SK-N-SH treated with all-trans-retinoic acid at 6 μM for 48 hours (cell line): ENCODE results near the gene PARVB.

Source experiments
- ATAC-seq: fragments of 200-7000 bp; cut with Tn5 transposase; 3 replicates; pipeline ENCODE4 v1.9.1; 2020; ENCODE audit warnings: mild to moderate bottlenecking, moderate library complexity
- ARNTL ChIP-seq: fragments of 450-650 bp; formaldehyde crosslinking; IDR thresholded peaks from 2 replicates; pipeline ENCODE4 v1.5.0; 2020; ENCODE audit warnings: low read depth, mild to moderate bottlenecking, moderate library complexity, borderline replicate concordance
- BACH2 ChIP-seq: fragments of 250-450 bp; sonication (Bioruptor Pico); IDR thresholded peaks from 2 replicates; pipeline ENCODE4 v1.9.0; 2021; ENCODE audit warnings: mild to moderate bottlenecking, borderline replicate concordance
- CREB5 ChIP-seq: fragments of 250-450 bp; sonication (Bioruptor Pico); IDR thresholded peaks from 2 replicates; pipeline ENCODE4 v1.5.1; 2020; ENCODE audit warnings: low read depth, mild to moderate bottlenecking, moderate library complexity
- CSDC2 ChIP-seq: fragments of 250-450 bp; sonication (Bioruptor Pico); IDR thresholded peaks from 2 replicates; pipeline ENCODE4 v1.5.0; 2020; ENCODE audit warnings: mild to moderate bottlenecking, moderate library complexity
- CSRNP3 ChIP-seq: fragments of 250-450 bp; sonication (Bioruptor Pico); IDR thresholded peaks from 2 replicates; pipeline ENCODE4 v1.5.1; 2021; ENCODE audit warnings: mild to moderate bottlenecking, moderate library complexity
- ESRRG ChIP-seq: fragments of 250-450 bp; sonication (Bioruptor Pico); IDR thresholded peaks from 2 replicates; pipeline ENCODE4 v1.6.1; 2021; ENCODE audit warnings: mild to moderate bottlenecking
- GLIS3 ChIP-seq: fragments of 250-450 bp; sonication (Bioruptor Pico); IDR thresholded peaks from 2 replicates; pipeline ENCODE4 v1.5.0; 2020; ENCODE audit warnings: mild to moderate bottlenecking, moderate library complexity
- ISL1 ChIP-seq: fragments of 250-450 bp; sonication (Bioruptor Pico); IDR thresholded peaks from 2 replicates; pipeline ENCODE4 v2.1.2; 2022; ENCODE audit warnings: mild to moderate bottlenecking, moderate library complexity
- OSR1 ChIP-seq: fragments of 250-450 bp; sonication (Bioruptor Pico); IDR thresholded peaks from 2 replicates; pipeline ENCODE4 v1.8.0; 2022; ENCODE audit warnings: moderate library complexity, mild to moderate bottlenecking, inconsistent platforms
- POU6F1 ChIP-seq: fragments of 250-450 bp; sonication (Bioruptor Pico); IDR thresholded peaks from 2 replicates; pipeline ENCODE4 v1.8.0; 2021; ENCODE audit warnings: low read depth, mild to moderate bottlenecking, moderate library complexity, borderline replicate concordance
- PPARA ChIP-seq: fragments of 250-450 bp; sonication (Bioruptor Pico); IDR thresholded peaks from 2 replicates; pipeline ENCODE4 v1.5.0; 2020; ENCODE audit warnings: mild to moderate bottlenecking, borderline replicate concordance
- RARB ChIP-seq: fragments of 250-450 bp; sonication (Bioruptor Pico); IDR thresholded peaks from 2 replicates; pipeline ENCODE4 v1.8.0; 2021; ENCODE audit warnings: mild to moderate bottlenecking, moderate library complexity
- SNAI2 ChIP-seq: fragments of 250-450 bp; sonication (Bioruptor Pico); IDR thresholded peaks from 2 replicates; pipeline ENCODE4 v1.5.0; 2020; ENCODE audit warnings: mild to moderate bottlenecking, moderate library complexity
- TCF4 ChIP-seq: fragments of 250-450 bp; sonication (Bioruptor Pico); IDR thresholded peaks from 2 replicates; pipeline ENCODE4 v1.8.0; 2021; ENCODE audit warnings: mild to moderate bottlenecking, moderate library complexity, borderline replicate concordance
- TOX ChIP-seq: fragments of 250-450 bp; sonication (Bioruptor Pico); IDR thresholded peaks from 2 replicates; pipeline ENCODE4 v1.8.0; 2021; ENCODE audit warnings: mild to moderate bottlenecking, moderate library complexity, borderline replicate concordance
- TSHZ2 ChIP-seq: fragments of 250-450 bp; sonication (Bioruptor Pico); IDR thresholded peaks from 2 replicates; pipeline ENCODE4 v1.5.0; 2020; ENCODE audit warnings: mild to moderate bottlenecking, moderate library complexity
- ZC3H10 ChIP-seq: fragments of 250-450 bp; sonication (Bioruptor Pico); IDR thresholded peaks from 2 replicates; pipeline ENCODE4 v1.5.1; 2021; ENCODE audit warnings: mild to moderate bottlenecking, moderate library complexity
- ZFP3 ChIP-seq: fragments of 250-450 bp; sonication (Bioruptor Pico); IDR thresholded peaks from 2 replicates; pipeline ENCODE4 v1.5.0; 2020; ENCODE audit warnings: mild to moderate bottlenecking, moderate library complexity
- ZFP30 ChIP-seq: fragments of 450-650 bp; formaldehyde crosslinking; IDR thresholded peaks from 2 replicates; pipeline ENCODE4 v1.5.0; 2022; ENCODE audit warnings: mild to moderate bottlenecking, moderate library complexity
- ZNF565 ChIP-seq: fragments of 450-650 bp; formaldehyde crosslinking; conservative IDR thresholded peaks from 2 replicates; pipeline ENCODE4 v1.5.0; 2020; ENCODE audit warnings: low read depth, mild to moderate bottlenecking, moderate library complexity
- ZNF70 ChIP-seq: fragments of 450-650 bp; formaldehyde crosslinking; IDR thresholded peaks from 2 replicates; pipeline ENCODE4 v1.5.0; 2020; ENCODE audit warnings: mild to moderate bottlenecking, moderate library complexity
- ZNF8 ChIP-seq: fragments of 450-650 bp; formaldehyde crosslinking; IDR thresholded peaks from 2 replicates; pipeline ENCODE4 v1.5.0; 2020; ENCODE audit warnings: mild to moderate bottlenecking, moderate library complexity
- TF ChIP-seq, protein P1 (sequence below): fragments of 250-450 bp; sonication (Bioruptor Pico); IDR thresholded peaks from 2 replicates; pipeline ENCODE4 v1.8.0; 2020; ENCODE audit warnings: mild to moderate bottlenecking, moderate library complexity, borderline replicate concordance

The PARVB gene

GRCh38 chr22:44207173-44207980 lies 183.3 kb downstream of the PARVB start:
- TF ChIP-seq, protein P1, sequence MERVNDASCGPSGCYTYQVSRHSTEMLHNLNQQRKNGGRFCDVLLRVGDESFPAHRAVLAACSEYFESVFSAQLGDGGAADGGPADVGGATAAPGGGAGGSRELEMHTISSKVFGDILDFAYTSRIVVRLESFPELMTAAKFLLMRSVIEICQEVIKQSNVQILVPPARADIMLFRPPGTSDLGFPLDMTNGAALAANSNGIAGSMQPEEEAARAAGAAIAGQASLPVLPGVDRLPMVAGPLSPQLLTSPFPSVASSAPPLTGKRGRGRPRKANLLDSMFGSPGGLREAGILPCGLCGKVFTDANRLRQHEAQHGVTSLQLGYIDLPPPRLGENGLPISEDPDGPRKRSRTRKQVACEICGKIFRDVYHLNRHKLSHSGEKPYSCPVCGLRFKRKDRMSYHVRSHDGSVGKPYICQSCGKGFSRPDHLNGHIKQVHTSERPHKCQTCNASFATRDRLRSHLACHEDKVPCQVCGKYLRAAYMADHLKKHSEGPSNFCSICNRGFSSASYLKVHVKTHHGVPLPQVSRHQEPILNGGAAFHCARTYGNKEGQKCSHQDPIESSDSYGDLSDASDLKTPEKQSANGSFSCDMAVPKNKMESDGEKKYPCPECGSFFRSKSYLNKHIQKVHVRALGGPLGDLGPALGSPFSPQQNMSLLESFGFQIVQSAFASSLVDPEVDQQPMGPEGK: no peak
- no peak for TF ChIP-seq POU6F1 (CRISPR knock-in tag)
- no peak for TF ChIP-seq SNAI2 (CRISPR knock-in tag)
- TF ChIP-seq OSR1 (CRISPR knock-in tag): no peak
- TF ChIP-seq ZC3H10 (CRISPR knock-in tag): no peak
- no peak for TF ChIP-seq ZNF565 (CRISPR knock-in tag)
- no peak for TF ChIP-seq RARB (CRISPR knock-in tag)
- no peak for TF ChIP-seq ARNTL (CRISPR knock-in tag)
- no peak for TF ChIP-seq GLIS3
- no peak for TF ChIP-seq ZFP3 (CRISPR knock-in tag)
- no peak for TF ChIP-seq ISL1 (CRISPR knock-in tag)
- no peak for TF ChIP-seq CSDC2 (CRISPR knock-in tag)
- no peak for ATAC-seq

DNA sequence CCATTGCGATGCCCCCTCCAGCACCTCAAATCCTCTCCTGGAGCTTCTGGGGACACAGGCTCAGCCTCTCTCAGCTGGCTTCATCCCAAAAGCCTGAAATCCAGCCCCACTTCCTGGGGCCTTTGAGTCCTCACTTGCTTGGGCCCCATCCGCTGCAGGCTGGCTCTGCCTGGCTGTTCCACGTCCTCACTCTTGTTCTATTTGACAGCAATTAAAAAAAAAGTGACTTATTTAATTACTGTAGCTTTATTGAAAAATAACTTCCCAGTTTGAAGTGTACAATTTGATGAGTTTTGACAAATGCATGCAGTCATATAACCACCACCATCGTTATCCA lies 183.8 kb downstream of the PARVB start:
- TF ChIP-seq PPARA (CRISPR knock-in tag): no peak
- no peak for TF ChIP-seq CREB5
- no peak for TF ChIP-seq ARNTL (CRISPR knock-in tag)
- TF ChIP-seq CSDC2 (CRISPR knock-in tag): no peak
- TF ChIP-seq TOX: no peak
- TF ChIP-seq ESRRG (CRISPR knock-in tag): no peak
- TF ChIP-seq OSR1 (CRISPR knock-in tag): no peak
- TF ChIP-seq ZNF70 (CRISPR knock-in tag): no peak
- TF ChIP-seq POU6F1 (CRISPR knock-in tag): no peak
- no peak for TF ChIP-seq ZNF8 (CRISPR knock-in tag)
- TF ChIP-seq, all 23 proteins: peak for 0
- ATAC-seq: no peak

DNA sequence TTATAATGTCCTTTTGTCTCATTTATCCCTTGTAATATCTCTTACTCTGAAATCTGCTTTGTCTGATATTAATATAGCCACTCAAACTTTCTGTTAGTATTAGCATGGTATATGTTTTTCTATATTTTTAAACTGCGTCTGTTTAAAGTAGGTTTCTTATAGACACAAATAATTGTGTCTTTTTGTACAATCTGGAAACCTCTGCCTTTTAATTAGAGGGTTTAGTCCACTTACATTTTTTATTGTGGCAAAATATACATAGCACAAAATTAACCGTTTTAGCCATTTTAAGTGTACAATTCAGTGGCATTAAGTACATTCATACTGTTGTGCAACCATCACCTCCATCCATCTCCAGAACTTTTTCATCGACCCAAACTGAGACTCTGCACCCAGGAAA lies 185.2 kb downstream of the PARVB start:
- no peak for ATAC-seq
- no peak for TF ChIP-seq ESRRG (CRISPR knock-in tag)
- TF ChIP-seq TOX: no peak
- no peak for TF ChIP-seq POU6F1 (CRISPR knock-in tag)
- no peak for TF ChIP-seq ZFP3 (CRISPR knock-in tag)
- no peak for TF ChIP-seq ZNF8 (CRISPR knock-in tag)
- no peak for TF ChIP-seq ISL1 (CRISPR knock-in tag)
- no peak for TF ChIP-seq CSRNP3 (CRISPR knock-in tag)
- TF ChIP-seq PPARA (CRISPR knock-in tag): no peak
- no peak for TF ChIP-seq CSDC2 (CRISPR knock-in tag)
- no peak for TF ChIP-seq ZNF565 (CRISPR knock-in tag)
- no peak for TF ChIP-seq TCF4
- TF ChIP-seq BACH2 (CRISPR knock-in tag): no peak
- TF ChIP-seq TSHZ2 (CRISPR knock-in tag): no peak
- no peak for TF ChIP-seq ZC3H10 (CRISPR knock-in tag)
- TF ChIP-seq ZFP30: no peak
- TF ChIP-seq ZNF70 (CRISPR knock-in tag): no peak
